GM21576 (cell line): Measurements from ENCODE around the gene BTBD10.
A peak's percentile ranks its signal among the peaks of the same experiment; 100 is the strongest.

Source experiments
- ATAC-seq: cut with Tn5 transposase; IDR thresholded peaks from one replicate; pipeline ENCODE4 v1.9.1; 2021; ENCODE audit warnings: mild to moderate bottlenecking, moderate library complexity; ENCODE audit not compliant: unreplicated experiment

The BTBD10 gene

GRCh38 chr11:13376838-13377237 is 86.2 kb downstream of the BTBD10 start:
- no peak for ATAC-seq

- ATAC-seq: no peak
Measured at GRCh38 chr11:13376402-13376801, 86.6 kb downstream of the BTBD10 start.

- ATAC-seq: no peak
Measured at GRCh38 chr11:13375798-13376197, 87.2 kb downstream of the BTBD10 start.

GRCh38 chr11:13373216-13373615 is 89.8 kb downstream of the BTBD10 start:
- ATAC-seq: no peak

- no peak for ATAC-seq
Measured at GRCh38 chr11:13368041-13368446, 95.0 kb downstream of the BTBD10 start.

GRCh38 chr11:13367115-13367514 is 95.9 kb downstream of the BTBD10 start:
- no peak for ATAC-seq

- no peak for ATAC-seq
Measured at GRCh38 chr11:13366266-13367026, 96.6 kb downstream of the BTBD10 start.

GRCh38 chr11:13364388-13364787 is 98.6 kb downstream of the BTBD10 start:
- no peak for ATAC-seq

- no peak for ATAC-seq
Measured at GRCh38 chr11:13362596-13363109, 100.4 kb downstream of the BTBD10 start.

- ATAC-seq: no peak
Measured at GRCh38 chr11:13358596-13359270, 104.3 kb downstream of the BTBD10 start.

GRCh38 chr11:13357232-13357631 is 105.8 kb downstream of the BTBD10 start:
- ATAC-seq: no peak

- no peak for ATAC-seq
Measured at GRCh38 chr11:13355191-13355590, 107.8 kb downstream of the BTBD10 start.

GRCh38 chr11:13354335-13354734 is 108.7 kb downstream of the BTBD10 start:
- ATAC-seq: no peak

GRCh38 chr11:13352711-13353110 is 110.3 kb downstream of the BTBD10 start:
- ATAC-seq: no peak

- no peak for ATAC-seq
Measured at GRCh38 chr11:13349581-13349980, 113.4 kb downstream of the BTBD10 start.

- no peak for ATAC-seq
Measured at GRCh38 chr11:13349046-13349445, 114.0 kb downstream of the BTBD10 start.

- no peak for ATAC-seq
Measured at GRCh38 chr11:13348305-13348704, 114.7 kb downstream of the BTBD10 start.

- ATAC-seq: no peak
Measured at GRCh38 chr11:13347901-13348300, 115.1 kb downstream of the BTBD10 start.

- no peak for ATAC-seq
Measured at GRCh38 chr11:13346470-13346869, 116.6 kb downstream of the BTBD10 start.

GRCh38 chr11:13344818-13345217 is 118.2 kb downstream of the BTBD10 start:
- no peak for ATAC-seq

GRCh38 chr11:13343931-13344717 is 118.9 kb downstream of the BTBD10 start:
- peak; percentile 48 for ATAC-seq
